Type B pancreatic cell (in vitro differentiated cells): Measurements from ENCODE around the gene RET. TPM values are rescaled to one million over a fixed set of nuclear protein-coding genes. Genes with fewer than 3 reads are reported as not detected.
A peak's percentile ranks its signal among the peaks of the same experiment; 100 is the strongest.

ENCODE experiments used
- DNase-seq: peaks from one replicate; pipeline ENCODE4 v3.0.0; 2021; ENCODE audit warnings: mixed read lengths; ENCODE audit not compliant: unreplicated experiment; ENCODE audit errors: extremely low spot score
- H3K27ac Mint-ChIP-seq: 2 replicates; pipeline ENCODE4 v1.8.0; 2021; ENCODE audit warnings: mild to moderate bottlenecking, mixed read lengths
- H3K27me3 Mint-ChIP-seq: 2 replicates; pipeline ENCODE4 v1.8.0; 2021; ENCODE audit warnings: mixed read lengths
- H3K36me3 Mint-ChIP-seq: 2 replicates; pipeline ENCODE4 v1.8.0; 2021; ENCODE audit warnings: mixed read lengths
- H3K4me1 Mint-ChIP-seq: one replicate; pipeline ENCODE4 v1.8.0; 2021; ENCODE audit warnings: mixed read lengths; ENCODE audit not compliant: unreplicated experiment
- H3K4me3 Mint-ChIP-seq: 2 replicates; pipeline ENCODE4 v1.8.0; 2021; ENCODE audit warnings: mild to moderate bottlenecking, mixed read lengths
- H3K9me3 Mint-ChIP-seq: 2 replicates; pipeline ENCODE4 v1.8.0; 2021; ENCODE audit warnings: mixed read lengths
- total RNA-seq: library from RNA; stranded (reverse); gene quantifications from 2 replicates; pipeline ENCODE4 v1.2.1, GENCODE V29; 2021; ENCODE audit warnings: low replicate concordance
- TF ChIP-seq, protein P1 (sequence below): fragments of 200-600 bp; sonication (generic); conservative IDR thresholded peaks from 2 replicates; pipeline ENCODE4 v1.5.0; 2021; ENCODE audit warnings: antibody characterized with exemption, mild to moderate bottlenecking

The RET gene
- total RNA-seq, 1 donor from 2014 or later = 8.2 TPM

- H3K36me3 Mint-ChIP-seq = no peaks in the 10 kb centered on the region
- H3K27ac Mint-ChIP-seq = no peak overlapping the region
- H3K4me1 Mint-ChIP-seq = peaks cover 12% of the 10 kb centered on the region
- no peaks in the 10 kb centered on the region for H3K9me3 Mint-ChIP-seq
- H3K4me3 Mint-ChIP-seq = no peak overlapping the region
- H3K27me3 Mint-ChIP-seq = peaks cover 9% of the 10 kb centered on the region
- TF ChIP-seq, protein P1, sequence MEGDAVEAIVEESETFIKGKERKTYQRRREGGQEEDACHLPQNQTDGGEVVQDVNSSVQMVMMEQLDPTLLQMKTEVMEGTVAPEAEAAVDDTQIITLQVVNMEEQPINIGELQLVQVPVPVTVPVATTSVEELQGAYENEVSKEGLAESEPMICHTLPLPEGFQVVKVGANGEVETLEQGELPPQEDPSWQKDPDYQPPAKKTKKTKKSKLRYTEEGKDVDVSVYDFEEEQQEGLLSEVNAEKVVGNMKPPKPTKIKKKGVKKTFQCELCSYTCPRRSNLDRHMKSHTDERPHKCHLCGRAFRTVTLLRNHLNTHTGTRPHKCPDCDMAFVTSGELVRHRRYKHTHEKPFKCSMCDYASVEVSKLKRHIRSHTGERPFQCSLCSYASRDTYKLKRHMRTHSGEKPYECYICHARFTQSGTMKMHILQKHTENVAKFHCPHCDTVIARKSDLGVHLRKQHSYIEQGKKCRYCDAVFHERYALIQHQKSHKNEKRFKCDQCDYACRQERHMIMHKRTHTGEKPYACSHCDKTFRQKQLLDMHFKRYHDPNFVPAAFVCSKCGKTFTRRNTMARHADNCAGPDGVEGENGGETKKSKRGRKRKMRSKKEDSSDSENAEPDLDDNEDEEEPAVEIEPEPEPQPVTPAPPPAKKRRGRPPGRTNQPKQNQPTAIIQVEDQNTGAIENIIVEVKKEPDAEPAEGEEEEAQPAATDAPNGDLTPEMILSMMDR = no peak
- DNase-seq = peak; percentile 56
Observed at GRCh38 chr10:43125881-43126731, 49.2 kb downstream of the RET start.

- Mint-ChIP-seq H3K27me3 (peaks cover 9% of the 10 kb centered on the region), H3K27ac (no peak overlapping the region), H3K36me3 (no peaks in the 10 kb centered on the region), H3K9me3 (no peaks in the 10 kb centered on the region), H3K4me3 (no peak overlapping the region), H3K4me1 (peaks cover 6% of the 10 kb centered on the region)
- DNase-seq = peak; percentile 60
- TF ChIP-seq, protein P1 = no peak
Observed at GRCh38 chr10:43126759-43127424, 50.0 kb downstream of the RET start.

- no peaks in the 10 kb centered on the region for H3K36me3 Mint-ChIP-seq
- H3K4me3 Mint-ChIP-seq = no peak overlapping the region
- peaks cover 6% of the 10 kb centered on the region for H3K4me1 Mint-ChIP-seq
- H3K27me3 Mint-ChIP-seq = peaks cover 9% of the 10 kb centered on the region
- H3K9me3 Mint-ChIP-seq = no peaks in the 10 kb centered on the region
- TF ChIP-seq, protein P1 = no peak
- peak; percentile 13 for DNase-seq
- no peak overlapping the region for H3K27ac Mint-ChIP-seq
Observed at GRCh38 chr10:43127442-43127841, 50.6 kb downstream of the RET start.

GRCh38 chr10:43128331-43128730 is 51.5 kb downstream of the RET start:
- DNase-seq = peak; percentile 25
- TF ChIP-seq, protein P1 = no peak
- H3K4me3 Mint-ChIP-seq = no peak overlapping the region
- peaks cover 6% of the 10 kb centered on the region for H3K4me1 Mint-ChIP-seq
- no peaks in the 10 kb centered on the region for H3K36me3 Mint-ChIP-seq
- no peak overlapping the region for H3K27ac Mint-ChIP-seq
- H3K27me3 Mint-ChIP-seq = peaks cover 12% of the 10 kb centered on the region
- H3K9me3 Mint-ChIP-seq = no peaks in the 10 kb centered on the region

- peak; percentile 11 for DNase-seq
- TF ChIP-seq, protein P1 = no peak
- Mint-ChIP-seq H3K27me3 (peaks cover 12% of the 10 kb centered on the region), H3K36me3 (no peaks in the 10 kb centered on the region), H3K9me3 (no peaks in the 10 kb centered on the region), H3K4me1 (peaks cover 6% of the 10 kb centered on the region), H3K4me3 (no peak overlapping the region), H3K27ac (no peak overlapping the region)
Observed at GRCh38 chr10:43128958-43129706, 52.3 kb downstream of the RET start.
